Spinal cord (tissue), 10 donors: ENCODE measurements around the gene ADARB2. TPM values are rescaled to one million over a fixed set of nuclear protein-coding genes. Genes with fewer than 3 reads are reported as not detected.
"Not testable (repeated sequence)": the region's sequence is repeated elsewhere in the genome, so short reads cannot be mapped to it uniquely, and the experiment has no call there.

Experiments used
- DNase-seq, 6 donors: peaks; one replicate each; pipeline versions ENCODE4 v3.0.0 to v3.0.0-alpha.2; 2013 to 2015; ENCODE audit warnings: low spot score in 6 of 6, low read depth in 4 of 6
- H3K27ac ChIP-seq: one replicate; pipeline ENCODE4 v1.5.1; 2013; ENCODE audit warnings: low read depth, low read length, control low read depth
- H3K27me3 ChIP-seq: one replicate; pipeline ENCODE4 v1.6.1; 2013; ENCODE audit warnings: low read length; ENCODE audit not compliant: control insufficient read depth, insufficient read depth
- H3K36me3 ChIP-seq: one replicate; pipeline ENCODE4 v1.6.1; 2013; ENCODE audit warnings: low read length; ENCODE audit not compliant: control insufficient read depth, insufficient read depth
- H3K4me1 ChIP-seq: one replicate; pipeline ENCODE4 v1.6.1; 2013; ENCODE audit warnings: low read length; ENCODE audit not compliant: control insufficient read depth, insufficient read depth
- H3K4me3 ChIP-seq: one replicate; pipeline ENCODE4 v1.5.1; 2013; ENCODE audit warnings: low read depth, low read length, control low read depth
- H3K9me3 ChIP-seq: one replicate; pipeline ENCODE4 v1.6.1; 2013; ENCODE audit warnings: low read length; ENCODE audit not compliant: control insufficient read depth, insufficient read depth
- WGBS: methylation state at CpG from one replicate; pipeline ENCODE4 v1.1.5; 2013; ENCODE audit warnings: missing lambda C conversion rate; ENCODE audit not compliant: insufficient coverage; 5-methylcytosine and 5-hydroxymethylcytosine counted together
- polyA plus RNA-seq, 2 donors: library from polyadenylated mRNA; unstranded; fragments of 120-200 nt; gene quantifications; one replicate each; pipeline ENCODE4 v1.2.1, GENCODE V29; 2013; ENCODE audit not compliant: insufficient read length in 2 of 2
- total RNA-seq, 2 donors: library from RNA; depleted of rRNA in 1 of 2; stranded (reverse); fragments of 120-200 nt in 1 of 2; fragments of >200 nt in 1 of 2; gene quantifications; one replicate each; pipeline versions ENCODE4 v1.2.3 to v1.2.4, GENCODE V29; 2013 to 2014
- donor health status: healthy.

ADARB2 gene
- total and polyA plus RNA-seq, 4 donors = 4.1 to 11.2 (median 8.3) TPM

DNA sequence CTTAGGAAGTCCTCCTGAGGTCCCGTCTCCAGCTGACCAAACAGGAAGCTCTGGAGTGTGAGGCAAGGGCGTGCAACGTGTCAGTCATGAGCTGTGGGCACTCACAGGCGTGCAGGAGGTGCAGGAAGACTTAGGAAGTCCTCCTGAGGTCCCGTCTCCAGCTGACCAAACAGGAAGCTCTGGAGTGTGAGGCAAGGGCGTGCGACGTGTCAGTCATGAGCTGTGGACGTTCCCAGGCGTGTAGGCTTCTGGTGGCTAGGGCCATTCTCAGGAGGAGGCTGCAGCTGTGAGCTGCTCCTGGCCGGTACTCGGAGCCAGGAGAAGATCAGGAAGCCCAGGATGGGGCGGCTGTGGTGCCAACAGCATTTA lies 489.1 kb downstream of the ADARB2 start:
- H3K4me1 ChIP-seq, H3K27me3 ChIP-seq, H3K36me3 ChIP-seq, H3K4me3 ChIP-seq, DNase-seq, H3K9me3 ChIP-seq: not testable (repeated sequence)
- WGBS = 72% methylated on average over 12 of the region's 13 CpGs
- H3K27ac ChIP-seq = peak overlapping the region; percentile 4

GRCh38 chr10:1247598-1248261 lies 489.6 kb downstream of the ADARB2 start:
- no peak for DNase-seq

DNA sequence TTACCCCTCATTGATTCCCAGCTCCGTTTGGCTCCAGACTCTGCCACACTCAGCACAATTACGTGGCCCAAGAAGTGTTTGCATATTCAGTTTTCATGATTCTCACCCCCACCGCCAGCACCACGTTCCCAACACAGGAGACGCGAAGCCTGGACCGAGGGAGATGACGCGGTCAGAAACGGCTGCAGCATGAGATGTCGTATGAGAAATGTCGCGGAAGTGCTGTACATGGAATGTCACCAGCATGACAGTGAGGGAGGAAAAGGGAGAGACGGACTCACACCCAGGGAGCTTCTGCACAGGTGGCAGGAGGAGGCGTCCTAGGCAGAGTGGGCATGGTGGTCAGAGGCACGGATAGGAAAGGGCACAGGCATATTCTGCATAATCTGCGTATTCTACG lies 492.8 kb downstream of the ADARB2 start:
- no peaks in the 10 kb centered on the region for H3K9me3 ChIP-seq
- no peak overlapping the region for H3K27ac ChIP-seq
- no peak overlapping the region for H3K4me3 ChIP-seq
- peaks cover 5% of the 10 kb centered on the region for H3K27me3 ChIP-seq
- H3K4me1 ChIP-seq = peaks cover 7% of the 10 kb centered on the region
- H3K36me3 ChIP-seq = peaks cover 3% of the 10 kb centered on the region
- DNase-seq = peak in 1 of 6 donors; percentile 28
- 87% methylated on average over 18 of the region's 18 CpGs for WGBS

More at GRCh38 chr10:1247598-1248261, 489.6 kb downstream of the ADARB2 start:
- H3K36me3 ChIP-seq = no peaks in the 10 kb centered on the region
- no peaks in the 10 kb centered on the region for H3K9me3 ChIP-seq
- no peaks in the 10 kb centered on the region for H3K27me3 ChIP-seq
- H3K4me1 ChIP-seq = peaks cover 3% of the 10 kb centered on the region
- no peak overlapping the region for H3K4me3 ChIP-seq
- 79% methylated on average over 10 of the region's 17 CpGs for WGBS
- H3K27ac ChIP-seq = no peak overlapping the region

DNA sequence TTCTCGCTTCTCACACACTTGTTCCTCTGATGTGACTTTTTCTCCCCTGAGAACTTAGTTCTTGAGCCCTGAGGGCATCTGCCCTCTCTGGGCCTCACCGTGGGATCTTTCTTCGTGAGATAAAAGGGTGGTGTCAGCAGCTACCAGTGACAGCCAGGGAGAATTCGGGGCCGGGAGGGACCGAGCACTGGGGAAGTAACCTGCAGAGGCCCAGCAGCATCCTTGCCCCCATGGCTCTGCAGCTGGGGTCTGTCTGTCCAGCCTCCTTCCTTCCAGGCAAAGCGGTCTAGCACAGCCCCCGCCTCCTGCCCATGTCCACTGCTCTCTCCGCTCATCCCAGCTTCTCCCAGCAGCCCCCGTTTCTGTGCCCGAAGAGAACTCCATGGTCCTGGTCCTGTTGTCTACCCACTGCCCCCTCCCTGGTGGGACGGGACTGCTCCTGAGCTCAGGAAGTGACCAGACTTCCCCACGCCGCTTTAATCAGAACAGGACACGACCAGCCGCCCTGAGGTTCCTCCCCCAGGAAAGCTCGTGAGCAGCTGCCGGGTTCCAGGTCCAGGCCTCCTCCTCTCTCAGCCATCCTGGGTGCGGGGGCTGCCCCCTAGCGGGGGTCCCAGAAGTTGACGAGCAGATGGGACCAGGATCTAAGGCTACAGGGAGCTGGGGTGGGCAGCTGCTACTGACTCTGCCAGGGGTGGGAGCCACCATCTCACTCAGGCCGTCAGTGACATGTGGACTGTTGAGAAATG lies 493.7 kb downstream of the ADARB2 start:
- Histone ChIP-seq H3K36me3 (peaks cover 3% of the 10 kb centered on the region), H3K27ac (no peak overlapping the region), H3K4me3 (no peak overlapping the region), H3K9me3 (no peaks in the 10 kb centered on the region), H3K27me3 (peaks cover 5% of the 10 kb centered on the region), H3K4me1 (peaks cover 5% of the 10 kb centered on the region)
- no peak for DNase-seq
- 68% methylated on average over 19 of the region's 22 CpGs for WGBS

GRCh38 chr10:1242975-1243374 lies 494.4 kb downstream of the ADARB2 start:
- WGBS = 84% methylated on average over 16 of the region's 18 CpGs
- no peak overlapping the region for H3K27ac ChIP-seq
- peaks cover 5% of the 10 kb centered on the region for H3K4me1 ChIP-seq
- H3K36me3 ChIP-seq = peaks cover 3% of the 10 kb centered on the region
- H3K9me3 ChIP-seq = no peaks in the 10 kb centered on the region
- peaks cover 5% of the 10 kb centered on the region for H3K27me3 ChIP-seq
- H3K4me3 ChIP-seq = no peak overlapping the region
- no peak for DNase-seq

DNA sequence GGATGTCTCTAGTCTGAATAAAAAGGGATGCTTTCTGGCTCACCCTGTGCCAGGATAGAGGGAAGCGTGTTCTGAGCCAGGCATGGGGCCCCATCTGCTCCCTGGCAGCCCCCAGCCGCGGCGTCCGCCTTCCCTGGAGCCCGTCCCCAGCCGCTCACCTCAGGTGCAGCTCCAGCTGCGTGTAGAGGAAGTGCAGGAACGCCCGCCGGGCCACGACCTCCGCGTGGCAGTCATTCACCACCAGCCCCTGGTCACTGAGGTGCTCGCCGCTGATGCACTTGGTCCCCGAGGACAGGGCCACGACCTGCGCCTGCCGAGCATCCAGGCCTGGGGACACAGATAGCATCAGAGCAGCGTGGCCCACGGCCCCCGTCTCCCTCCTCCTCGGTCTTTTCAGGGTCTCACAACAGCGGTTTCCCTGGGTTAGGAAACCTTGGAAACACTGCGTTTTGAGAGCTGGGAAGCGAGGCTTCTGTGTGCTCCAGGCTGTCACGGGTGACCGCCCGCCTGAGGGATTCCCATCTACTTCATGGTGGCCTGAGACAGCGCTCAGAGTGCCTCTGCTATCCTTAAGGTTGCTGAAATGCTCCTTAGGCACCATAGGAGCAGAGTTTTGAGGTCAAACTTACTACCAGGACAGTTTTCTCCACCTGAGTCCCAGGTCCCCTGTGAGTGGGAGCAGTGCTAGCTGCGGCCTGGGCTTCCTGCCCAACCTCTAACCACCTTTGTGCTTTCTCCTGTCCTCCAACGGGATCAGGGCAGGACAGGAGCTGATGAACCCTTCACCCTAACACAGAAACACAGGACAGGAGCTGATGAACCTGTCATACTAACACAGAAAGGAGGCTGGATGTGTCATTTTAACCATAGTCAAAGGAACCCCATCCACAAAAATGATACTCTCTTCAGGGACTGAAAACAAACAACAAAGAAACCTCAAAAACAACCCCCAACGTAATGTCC lies 495.1 kb downstream of the ADARB2 start:
- H3K4me1 ChIP-seq = peaks cover 5% of the 10 kb centered on the region
- WGBS = 87% methylated on average over 33 of the region's 34 CpGs
- H3K27ac ChIP-seq = no peak overlapping the region

DNA sequence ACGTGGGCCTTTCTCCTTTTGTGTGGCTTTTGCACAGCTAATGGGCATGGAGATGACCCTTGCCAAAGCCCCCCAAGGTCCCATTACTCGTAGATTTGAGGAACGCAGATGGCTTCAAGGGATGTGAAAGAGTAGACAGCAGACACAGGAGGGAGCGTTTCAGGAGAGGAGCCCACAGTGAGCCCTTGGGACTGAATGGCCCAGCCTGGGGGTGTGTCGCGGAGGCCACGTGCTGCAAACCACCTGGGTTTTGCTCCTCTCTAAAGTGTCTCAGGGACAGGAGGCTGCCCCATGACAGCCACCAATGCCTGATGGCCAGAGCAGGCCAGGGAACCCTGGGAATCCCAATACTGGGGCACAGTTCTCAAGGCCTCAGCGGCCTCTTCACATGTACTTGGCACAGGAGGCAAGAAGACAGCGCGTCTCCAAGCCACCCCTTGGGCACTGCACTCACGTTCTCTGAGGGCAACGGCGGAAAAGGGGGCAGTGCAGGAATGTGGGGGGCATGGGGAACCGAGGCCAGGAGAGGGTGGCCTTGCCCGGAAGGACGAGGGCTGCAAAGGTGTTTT lies 495.9 kb downstream of the ADARB2 start:
- H3K9me3 ChIP-seq = no peaks in the 10 kb centered on the region
- H3K27me3 ChIP-seq = peaks cover 5% of the 10 kb centered on the region
- 87% methylated on average over 16 of the region's 16 CpGs for WGBS
- peaks cover 5% of the 10 kb centered on the region for H3K4me1 ChIP-seq
- H3K36me3 ChIP-seq = peaks cover 3% of the 10 kb centered on the region
- H3K4me3 ChIP-seq = no peak overlapping the region
- H3K27ac ChIP-seq = no peak overlapping the region
- no peak for DNase-seq

More for the DNA sequence above, 495.1 kb downstream of the ADARB2 start:
- peaks cover 5% of the 10 kb centered on the region for H3K27me3 ChIP-seq
- DNase-seq = no peak
- peaks cover 3% of the 10 kb centered on the region for H3K36me3 ChIP-seq
- no peaks in the 10 kb centered on the region for H3K9me3 ChIP-seq
- no peak overlapping the region for H3K4me3 ChIP-seq

DNA sequence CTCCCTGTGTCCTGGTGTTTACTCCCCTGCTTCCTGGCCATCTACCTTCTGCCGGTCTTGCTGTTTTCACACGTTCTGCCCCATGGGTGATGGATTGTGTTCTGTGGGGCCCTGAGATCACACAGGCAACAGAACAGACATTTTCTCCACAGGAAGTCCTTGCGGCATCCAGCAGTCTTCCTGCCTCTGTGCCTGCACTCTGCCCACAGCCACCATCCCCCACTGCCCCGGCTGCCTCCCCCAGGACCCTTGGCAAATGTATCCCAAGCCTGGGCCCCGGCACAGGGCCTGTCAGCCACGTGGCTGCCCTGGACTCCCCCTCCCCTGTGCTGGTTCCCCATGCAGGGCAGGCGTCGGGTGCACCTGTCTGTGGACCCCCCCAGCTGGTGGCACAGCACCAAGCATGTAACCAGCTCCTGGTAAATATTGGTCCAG lies 497.0 kb downstream of the ADARB2 start:
- no peaks in the 10 kb centered on the region for H3K9me3 ChIP-seq
- H3K27ac ChIP-seq = no peak overlapping the region
- H3K4me1 ChIP-seq = peaks cover 5% of the 10 kb centered on the region
- H3K4me3 ChIP-seq = no peak overlapping the region
- peaks cover 5% of the 10 kb centered on the region for H3K27me3 ChIP-seq
- peak in 1 of 6 donors; percentile 48 for DNase-seq
- peaks cover 3% of the 10 kb centered on the region for H3K36me3 ChIP-seq
- WGBS = 18% methylated on average over 6 of the region's 8 CpGs

DNA sequence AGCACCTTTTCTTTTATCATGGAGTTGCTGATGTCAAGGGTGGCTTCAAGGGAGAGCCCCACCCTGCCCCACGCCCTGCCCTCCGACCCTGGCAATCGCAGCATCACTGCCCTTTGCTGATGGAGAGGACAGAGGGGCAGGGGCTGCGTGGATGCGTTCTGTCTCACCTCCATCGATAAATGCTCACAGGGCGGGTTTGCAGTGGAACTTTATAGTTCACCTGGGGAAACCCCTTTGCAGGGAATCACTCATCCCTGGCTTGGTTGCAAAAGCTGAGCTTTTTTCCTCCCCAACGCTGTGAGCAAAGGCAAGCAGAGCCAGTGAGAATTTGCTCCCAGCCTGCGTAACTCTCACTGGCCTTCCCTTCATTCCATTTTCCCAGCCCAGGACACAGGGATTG lies 504.3 kb downstream of the ADARB2 start:
- no peak for DNase-seq
- Histone ChIP-seq H3K9me3 (no peaks in the 10 kb centered on the region), H3K27me3 (no peaks in the 10 kb centered on the region), H3K27ac (no peak overlapping the region), H3K4me1 (peaks cover 15% of the 10 kb centered on the region), H3K4me3 (no peak overlapping the region), H3K36me3 (peaks cover 12% of the 10 kb centered on the region)
- WGBS = 95% methylated on average over 7 of the region's 9 CpGs
